SK-N-SH (cell line): Measurements from ENCODE around the gene BCAP31.

ENCODE experiments used
- CTCF ChIP-seq: fragments of 200-600 bp; sonication (generic); IDR thresholded peaks from 2 replicates; pipeline ENCODE4 v1.6.1; 2017; ENCODE audit warnings: antibody characterized with exemption, mild to moderate bottlenecking, moderate library complexity
- EP300 ChIP-seq, 2 experiments: IDR thresholded peaks; 2 replicates each; pipeline versions ENCODE4 v1.4.0 to v1.6.1; 2012; ENCODE audit warnings: borderline replicate concordance in 1 of 2, low read depth in 1 of 2, low read length in 1 of 2
- EZH2phosphoT487 ChIP-seq: fragments of 200-600 bp; sonication (generic); IDR thresholded peaks from 2 replicates; pipeline ENCODE4 v1.6.1; 2017; ENCODE audit warnings: low read depth, mixed run types, mild to moderate bottlenecking, antibody characterized with exemption, moderate library complexity, borderline replicate concordance
- FOXJ3 ChIP-seq: sonication (generic); formaldehyde crosslinking; IDR thresholded peaks from 2 replicates; pipeline ENCODE4 v1.5.1; 2020; ENCODE audit warnings: mild to moderate bottlenecking, missing genetic modification reagents
- IRF3 ChIP-seq: fragments of 150-350 bp; IDR thresholded peaks from 2 replicates; pipeline ENCODE4 v1.6.1; 2016; ENCODE audit warnings: mild to moderate bottlenecking, low read depth, low read length
- JUND ChIP-seq: IDR thresholded peaks from 2 replicates; pipeline ENCODE4 v1.4.0; 2012
- MAX ChIP-seq: IDR thresholded peaks from 2 replicates; pipeline ENCODE4 v1.4.0; 2012; ENCODE audit warnings: low read depth
- MXI1 ChIP-seq: IDR thresholded peaks from 2 replicates; pipeline ENCODE4 v1.6.1; 2012; ENCODE audit warnings: mild to moderate bottlenecking, low read depth, low read length, improper control_type of control experiment
- NFIC ChIP-seq: IDR thresholded peaks from 2 replicates; pipeline ENCODE4 v1.4.0; 2012; ENCODE audit warnings: borderline replicate concordance
- PBX3 ChIP-seq: IDR thresholded peaks from 2 replicates; pipeline ENCODE4; 2012
- POLR2AphosphoS5 ChIP-seq: IDR thresholded peaks from 2 replicates; pipeline ENCODE4 v1.6.1; 2012; ENCODE audit warnings: low read depth, low read length
- REST ChIP-seq: IDR thresholded peaks from 2 replicates; pipeline ENCODE4 v1.6.1; 2012; ENCODE audit warnings: mild to moderate bottlenecking, low read depth, low read length, moderate library complexity
- TAF1 ChIP-seq: IDR thresholded peaks from 2 replicates; pipeline ENCODE4 v1.6.1; 2012; ENCODE audit warnings: low read depth, mild to moderate bottlenecking, low read length, moderate library complexity, borderline replicate concordance
- ZBTB33 ChIP-seq: IDR thresholded peaks from 2 replicates; pipeline ENCODE4 v1.4.0; 2012; ENCODE audit warnings: low read depth, borderline replicate concordance

GRCh38 chrX:153755136-153755535 lies 30.9 kb upstream of the BCAP31 start:
- TF ChIP-seq MAX: no peak
- no peak for TF ChIP-seq ZBTB33
- no peak for TF ChIP-seq TAF1
- TF ChIP-seq CTCF: no peak
- TF ChIP-seq JUND: no peak
- no peak for TF ChIP-seq EZH2phosphoT487
- TF ChIP-seq FOXJ3: no peak
- TF ChIP-seq PBX3: no peak
- no peak for TF ChIP-seq EP300 (IDR thresholded peaks at IDR 0.05; ENCODE audit: borderline replicate concordance in 1 of 2, low read depth in 1 of 2, low read length in 1 of 2)
- TF ChIP-seq IRF3: no peak
- TF ChIP-seq MXI1: no peak
- no peak for TF ChIP-seq POLR2AphosphoS5
- no peak for TF ChIP-seq REST
- no peak for TF ChIP-seq NFIC
